GM18505 (cell line): ENCODE results near the gene NKAIN2.

Experiments
- ATAC-seq: cut with Tn5 transposase; IDR thresholded peaks from one replicate; pipeline ENCODE4 v1.9.1; 2021; ENCODE audit not compliant: unreplicated experiment
- POLR2A ChIP-seq: IDR thresholded peaks from 4 replicates; pipeline ENCODE4 v1.6.1; 2011; ENCODE audit warnings: borderline replicate concordance; ENCODE audit not compliant: insufficient read depth, insufficient read length; ENCODE audit errors: extremely low read depth

The NKAIN2 gene

GRCh38 chr6:124795643-124796463 lies 992.2 kb downstream of the NKAIN2 start:
- no peak for ATAC-seq
- no peak for TF ChIP-seq POLR2A

DNA sequence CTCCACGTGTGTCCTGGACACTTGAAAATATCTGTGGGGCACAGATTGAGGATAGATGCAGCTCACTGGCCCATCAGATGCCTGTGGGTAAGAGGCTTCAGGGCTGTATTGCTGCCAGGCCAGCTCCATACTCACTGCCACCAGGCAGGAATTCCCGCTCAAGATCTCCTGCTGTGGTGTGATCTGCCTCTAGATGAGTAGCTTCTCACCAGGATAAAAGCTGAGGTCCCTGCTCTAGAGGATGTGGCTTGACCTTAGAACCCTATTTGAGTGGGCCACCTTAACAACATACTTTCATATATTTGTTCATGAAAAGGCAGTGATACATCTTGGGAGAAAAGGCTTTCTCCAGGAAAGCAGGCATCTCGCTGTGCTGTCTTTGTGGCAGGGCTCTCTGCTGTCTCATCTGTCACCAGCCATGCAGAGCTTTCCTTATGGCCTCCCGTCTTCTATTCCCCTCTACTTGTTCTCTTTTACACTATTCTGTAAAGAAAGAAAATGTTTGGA lies 992.9 kb downstream of the NKAIN2 start:
- no peak for ATAC-seq
- TF ChIP-seq POLR2A = no peak

DNA sequence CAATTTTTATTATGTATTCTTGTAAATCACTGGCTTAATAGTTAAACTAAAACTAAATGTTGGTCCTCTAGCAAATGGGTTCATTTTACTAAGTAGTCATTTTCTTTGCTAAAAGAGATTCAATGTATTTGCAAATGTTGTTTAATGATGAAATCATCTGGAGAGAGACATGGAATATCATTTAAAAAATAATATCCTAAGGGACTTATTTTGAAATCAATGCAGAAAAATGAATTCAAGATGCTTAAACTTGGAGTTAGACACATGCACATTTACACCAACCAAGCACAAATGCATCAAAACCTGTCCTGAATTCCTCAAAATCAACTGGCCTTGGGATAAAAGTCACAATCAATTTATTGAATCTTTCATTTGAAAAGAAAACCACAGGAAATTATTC lies 993.6 kb downstream of the NKAIN2 start:
- TF ChIP-seq POLR2A = no peak
- no peak for ATAC-seq

DNA sequence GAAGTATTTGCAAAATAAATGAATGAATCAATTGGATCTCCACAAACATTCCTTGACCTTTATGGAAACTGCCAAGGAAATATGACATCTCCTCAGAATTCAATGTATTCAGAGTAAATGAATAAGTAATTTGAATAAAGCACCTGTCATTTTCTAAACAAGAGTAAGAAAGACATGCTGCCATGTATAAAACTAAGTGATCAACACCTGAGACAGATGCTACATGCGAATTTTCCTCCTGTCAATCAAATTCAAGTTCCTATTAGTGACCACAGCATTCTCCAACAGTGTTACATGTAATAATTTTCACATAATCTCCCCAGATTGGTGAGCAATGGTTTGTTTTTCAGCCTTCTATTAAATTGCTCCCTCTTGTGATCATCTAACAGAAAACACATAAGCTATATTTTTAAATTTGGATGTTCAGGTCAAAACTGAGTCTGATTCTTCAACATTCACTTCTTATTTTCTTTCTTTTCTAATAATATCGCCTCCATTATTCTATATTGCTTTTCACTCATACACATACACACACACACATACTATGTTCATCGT lies 995.4 kb downstream of the NKAIN2 start:
- ATAC-seq = no peak
- no peak for TF ChIP-seq POLR2A

GRCh38 chr6:124799638-124800037 lies 996.0 kb downstream of the NKAIN2 start:
- TF ChIP-seq POLR2A = no peak
- ATAC-seq = no peak

GRCh38 chr6:124800222-124800621 lies 996.6 kb downstream of the NKAIN2 start:
- ATAC-seq = no peak
- TF ChIP-seq POLR2A = no peak

GRCh38 chr6:124812067-124812466 lies 1008.4 kb downstream of the NKAIN2 start:
- no peak for ATAC-seq
- no peak for TF ChIP-seq POLR2A

- no peak for TF ChIP-seq POLR2A
- no peak for ATAC-seq
These were observed 1015.7 kb downstream of the NKAIN2 start for GRCh38 chr6:124819346-124819745.

DNA sequence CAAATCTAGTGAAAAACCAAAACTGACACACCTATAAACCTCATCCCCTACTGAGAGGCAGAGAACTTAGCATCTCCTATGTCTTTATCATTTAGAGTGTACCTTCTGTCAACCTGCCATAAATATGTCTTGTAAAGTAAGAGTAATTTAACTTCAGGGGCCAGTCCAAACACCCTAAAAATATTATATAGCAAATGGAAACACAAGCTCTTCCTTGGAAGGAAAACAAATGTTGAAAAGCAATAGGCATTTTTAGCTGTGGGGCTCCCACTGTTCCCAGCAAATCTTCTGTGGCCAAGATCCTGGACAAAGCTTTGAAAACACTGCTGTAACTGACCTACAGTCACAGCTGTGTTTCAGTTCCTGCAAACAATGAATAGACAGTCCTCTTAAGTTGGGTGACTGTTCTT lies 1018.5 kb downstream of the NKAIN2 start:
- no peak for TF ChIP-seq POLR2A
- ATAC-seq = no peak

GRCh38 chr6:124822721-124823120 lies 1019.1 kb downstream of the NKAIN2 start:
- ATAC-seq = no peak
- no peak for TF ChIP-seq POLR2A

DNA sequence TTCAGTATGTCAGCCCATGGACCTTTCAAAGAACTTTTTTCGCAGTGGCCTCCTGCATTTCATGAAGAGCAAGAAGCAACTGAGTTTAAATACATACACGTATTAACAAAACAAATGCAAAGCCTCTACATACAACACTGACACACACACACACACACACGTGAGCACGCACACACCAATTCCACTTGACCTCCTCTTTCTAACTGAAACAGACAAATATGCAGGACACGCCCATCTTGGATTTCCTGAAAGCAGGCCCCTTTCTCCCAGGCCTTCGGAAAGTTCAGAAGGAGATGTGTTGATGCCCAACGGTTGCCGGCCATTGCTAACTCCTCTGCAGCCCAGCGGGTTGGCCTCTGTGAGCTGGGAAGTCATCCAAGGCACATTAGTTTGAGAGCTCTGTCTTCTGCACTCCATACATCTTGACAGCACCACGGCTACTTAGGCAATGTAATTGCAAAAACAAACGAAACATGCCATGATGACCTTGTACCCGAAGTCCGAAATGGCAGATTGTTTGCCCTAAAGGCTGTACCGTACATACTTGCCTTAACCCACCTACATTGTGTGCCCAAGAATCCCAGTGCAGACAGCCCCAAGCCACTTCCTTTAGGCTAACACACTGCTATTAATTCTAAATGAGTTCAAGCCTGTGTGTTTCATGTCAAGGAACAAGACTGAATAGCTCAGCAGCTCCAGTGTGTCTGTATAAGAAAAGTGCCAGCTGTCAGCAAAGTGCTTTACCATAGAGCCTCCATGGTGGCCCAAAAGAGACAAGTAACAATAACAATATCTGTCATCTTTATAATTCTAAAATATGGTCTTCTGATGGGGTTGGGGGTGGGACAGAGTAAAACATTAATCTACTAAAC lies 1019.8 kb downstream of the NKAIN2 start:
- no peak for TF ChIP-seq POLR2A
- no peak for ATAC-seq

DNA sequence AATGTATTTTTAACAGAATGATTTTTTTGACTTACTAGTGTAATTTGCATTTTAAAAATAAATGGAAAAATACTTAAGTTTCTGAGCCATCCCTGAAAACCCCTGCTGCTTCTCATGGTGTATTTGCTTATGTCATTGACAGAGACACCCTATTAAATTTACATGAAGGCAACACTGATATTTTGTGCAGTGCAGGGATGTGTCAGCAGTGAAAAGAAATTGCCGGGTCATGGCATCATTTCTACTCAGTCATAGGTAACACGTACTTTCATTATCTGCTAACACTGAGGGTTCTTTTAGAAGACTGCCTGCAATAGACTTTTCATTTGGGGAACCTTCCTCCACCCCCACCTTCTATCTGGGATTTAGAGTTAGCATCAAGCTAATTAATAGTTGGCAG lies 1021.9 kb downstream of the NKAIN2 start:
- no peak for TF ChIP-seq POLR2A
- no peak for ATAC-seq

DNA sequence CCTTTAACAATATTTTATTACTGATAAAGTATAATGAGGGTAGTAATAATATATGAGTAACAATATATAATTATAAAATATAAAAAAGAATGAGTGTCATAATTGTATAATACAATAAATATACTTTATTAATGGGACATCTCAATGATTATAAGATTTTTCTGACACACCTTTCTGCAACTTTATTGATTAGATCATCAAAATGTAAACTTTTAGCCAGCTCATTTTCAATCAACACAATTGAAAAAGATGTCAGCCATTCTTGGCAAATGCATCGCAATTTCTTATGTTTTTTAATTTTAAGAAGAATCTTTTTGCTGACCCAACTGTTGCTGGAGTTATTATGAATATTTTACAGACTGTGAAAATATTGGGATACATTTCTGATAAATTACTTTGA lies 1026.2 kb downstream of the NKAIN2 start:
- no peak for ATAC-seq
- no peak for TF ChIP-seq POLR2A
